ENCODE results near the gene EXTL1. TPM values are rescaled to one million over a fixed set of nuclear protein-coding genes. Genes with fewer than 3 reads are reported as not detected.

The EXTL1 gene
- total RNA-seq, 1 experiment from 2014 or later: 1.0 TPM

DNA sequence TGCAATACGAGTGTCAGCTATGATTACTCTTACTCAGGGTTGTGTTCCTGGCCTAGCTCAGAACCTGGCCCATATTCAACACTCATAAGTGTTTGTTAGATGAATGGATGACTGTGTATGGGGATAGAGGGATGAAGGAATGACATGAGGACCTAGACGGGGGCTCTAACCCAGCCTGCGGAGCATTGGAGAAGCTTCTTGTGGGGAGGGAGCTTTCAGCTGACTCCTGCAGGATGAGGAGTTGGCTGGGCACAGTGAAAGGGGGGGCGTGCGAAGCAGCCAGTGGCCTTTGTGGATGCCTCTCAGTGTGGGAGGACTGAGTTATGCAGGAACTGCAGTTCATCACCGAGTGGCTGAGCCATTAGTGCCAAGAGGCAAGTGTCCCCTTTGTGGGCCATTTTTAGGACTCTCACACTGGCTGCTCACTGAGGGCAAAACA lies 1.2 kb upstream of the EXTL1 start:
- no peak overlapping the region for H3K27ac Mint-ChIP-seq
- H2BK15ac ChIP-seq (ENCODE audit: low read depth, low read length): no peak overlapping the region
- no peak overlapping the region for H3K9ac ChIP-seq (ENCODE audit: extremely low read depth, insufficient read length, low read length)

More for the DNA sequence above, 1.2 kb upstream of the EXTL1 start:
- no CpG with 5 or more reads among the region's 6 CpGs for WGBS (ENCODE audit: extremely low coverage, insufficient read length, low lambda C conversion rate)
- Histone ChIP-seq H3K79me1 (ENCODE audit: insufficient read depth, low read depth, low read length, poor library complexity, severe bottlenecking) (no peaks in the 10 kb centered on the region), H2BK5ac (ENCODE audit: insufficient read length, low read length) (no peak overlapping the region), H3T11ph (ENCODE audit: low read length) (no peak overlapping the region), H4K8ac (replicated peaks; ENCODE audit: insufficient read length, low read depth, low read length) (no peak overlapping the region), H3K4me2 (ENCODE audit: insufficient read depth, insufficient read length, low read length) (no peak overlapping the region), H2AFZ (ENCODE audit: low read length) (no peak overlapping the region), H2BK120ac (ENCODE audit: low read depth, low read length, poor library complexity, severe bottlenecking) (no peak overlapping the region), H3K14ac (ENCODE audit: insufficient read depth, low read length) (no peak overlapping the region), H3K23ac (ENCODE audit: insufficient read length, low read depth, low read length) (no peak overlapping the region), H2BK20ac (ENCODE audit: low read depth, low read length, poor library complexity, severe bottlenecking) (no peak overlapping the region), H3K4ac (ENCODE audit: low read depth, low read length) (no peak overlapping the region), H3K79me2 (ENCODE audit: insufficient read depth, low read length) (no peaks in the 10 kb centered on the region), H3K4me1 (ENCODE audit: insufficient read depth, low read length) (no peaks in the 10 kb centered on the region), H4K5ac (ENCODE audit: insufficient read length, low read depth, low read length) (no peak overlapping the region), H3K18ac (ENCODE audit: insufficient read length, low read depth, low read length) (no peak overlapping the region), H3K27me3 (ENCODE audit: insufficient read depth, low read length) (no peaks in the 10 kb centered on the region), H3K23me2 (ENCODE audit: insufficient read length, low read depth, low read length, poor library complexity, severe bottlenecking) (no peaks in the 10 kb centered on the region), H2AK5ac (ENCODE audit: insufficient read length, low read length) (no peak overlapping the region), H4K91ac (ENCODE audit: insufficient read length, low read depth, low read length) (no peak overlapping the region), H3K56ac (ENCODE audit: insufficient read length, low read depth, low read length) (no peak overlapping the region), H2BK12ac (ENCODE audit: insufficient read length, low read depth, low read length) (no peak overlapping the region), H3K9me3 (ENCODE audit: control insufficient read depth, low read depth, low read length) (no peaks in the 10 kb centered on the region), H3K27ac (ENCODE audit: insufficient read length, low read depth, low read length) (no peak overlapping the region), H4K20me1 (ENCODE audit: control insufficient read depth, insufficient read depth, insufficient read length) (no peaks in the 10 kb centered on the region)
- Mint-ChIP-seq H3K9me3 (no peaks in the 10 kb centered on the region), H3K4me1 (peaks cover 14 to 40% of the 10 kb centered on the region in 2 experiments), H3K36me3 (ENCODE audit: insufficient read depth in 1 of 3, low read depth in 3 of 3) (no peaks in the 10 kb centered on the region), H3K4me3 (no peak overlapping the region), H3K27me3 (ENCODE audit: low read depth) (peaks cover 3% of the 10 kb centered on the region)
- TF ChIP-seq CTCF (conservative IDR thresholded peaks at IDR 0.05): no peak
- DNase-seq: no peak

All from H9 (cell line).